Osteoblast (primary cell): ENCODE measurements around the gene GRK1. TPM values are rescaled to one million over a fixed set of nuclear protein-coding genes. Genes with fewer than 3 reads are reported as not detected.

Experiments
- DNase-seq: peaks from one replicate; pipeline ENCODE4 v3.0.0; 2011; ENCODE audit warnings: low spot score, mixed read lengths; ENCODE audit not compliant: insufficient read length; ENCODE audit errors: missing footprints
- H2AFZ ChIP-seq: 2 replicates; pipeline ENCODE4 v1.6.0; 2011; ENCODE audit warnings: mild to moderate bottlenecking, low read length
- H3K27ac ChIP-seq: 2 replicates; pipeline ENCODE4 v1.5.1; 2011; ENCODE audit warnings: mild to moderate bottlenecking, low read depth, low read length, moderate library complexity
- H3K27me3 ChIP-seq: 2 replicates; pipeline ENCODE4 v1.6.0; 2012; ENCODE audit warnings: mild to moderate bottlenecking, control low read depth, inconsistent platforms, low read length, moderate library complexity; ENCODE audit not compliant: insufficient read depth
- H3K36me3 ChIP-seq: 2 replicates; pipeline ENCODE4 v1.5.1; 2011; ENCODE audit warnings: mild to moderate bottlenecking, low read length, control low read depth, moderate library complexity; ENCODE audit not compliant: insufficient read depth
- H3K4me1 ChIP-seq: 2 replicates; pipeline ENCODE4 v1.5.1; 2011; ENCODE audit warnings: mild to moderate bottlenecking, low read length, control low read depth, moderate library complexity; ENCODE audit not compliant: insufficient read depth
- H3K4me2 ChIP-seq: 2 replicates; pipeline ENCODE4 v1.6.0; 2011; ENCODE audit warnings: mild to moderate bottlenecking, low read length; ENCODE audit not compliant: insufficient read depth
- H3K4me3 ChIP-seq: fragments of 200-600 bp; sonication (generic); 3 replicates; pipeline ENCODE4 v1.5.1; 2012; ENCODE audit warnings: mild to moderate bottlenecking, low read length, inconsistent platforms; ENCODE audit not compliant: insufficient read depth
- H3K79me2 ChIP-seq: 2 replicates; pipeline ENCODE4 v1.6.0; 2012; ENCODE audit warnings: mild to moderate bottlenecking, low read length, control low read depth, inconsistent platforms; ENCODE audit not compliant: insufficient read depth
- H3K9me3 ChIP-seq: 2 replicates; pipeline ENCODE4 v1.5.1; 2011; ENCODE audit warnings: low read depth, low read length, control low read depth
- H4K20me1 ChIP-seq: 2 replicates; pipeline ENCODE4 v1.6.0; 2012; ENCODE audit warnings: mild to moderate bottlenecking, low read length, control low read depth; ENCODE audit not compliant: insufficient read depth
- CTCF ChIP-seq: IDR thresholded peaks from 2 replicates; pipeline ENCODE4 v1.5.1; 2011; ENCODE audit warnings: mild to moderate bottlenecking, low read depth, low read length, moderate library complexity; ENCODE audit errors: extremely low read depth
- total RNA-seq: library from RNA; depleted of rRNA; stranded (reverse); fragments of >200 nt; gene quantifications from 2 replicates; pipeline ENCODE4 v1.2.3, GENCODE V29; 2012

The GRK1 gene
- total RNA-seq, 1 donor = not detected

- Histone ChIP-seq H3K27ac (no peak overlapping the region), H3K4me2 (no peak overlapping the region), H3K4me3 (no peak overlapping the region), H3K79me2 (no peaks in the 10 kb centered on the region), H3K36me3 (no peaks in the 10 kb centered on the region), H3K4me1 (no peaks in the 10 kb centered on the region), H4K20me1 (no peaks in the 10 kb centered on the region), H3K27me3 (peaks cover 26% of the 10 kb centered on the region), H2AFZ (no peak overlapping the region), H3K9me3 (no peaks in the 10 kb centered on the region)
- TF ChIP-seq CTCF = no peak
- DNase-seq = no peak
These were observed 63.3 kb downstream of the GRK1 start for GRCh38 chr13:113730258-113730691.

GRCh38 chr13:113730831-113731191 is 63.8 kb downstream of the GRK1 start:
- Histone ChIP-seq H3K4me3 (no peak overlapping the region), H3K36me3 (no peaks in the 10 kb centered on the region), H3K27me3 (peaks cover 26% of the 10 kb centered on the region), H3K9me3 (no peaks in the 10 kb centered on the region), H3K4me2 (no peak overlapping the region), H4K20me1 (no peaks in the 10 kb centered on the region), H3K79me2 (no peaks in the 10 kb centered on the region), H3K4me1 (no peaks in the 10 kb centered on the region), H3K27ac (no peak overlapping the region), H2AFZ (no peak overlapping the region)
- TF ChIP-seq CTCF = peak; percentile 13
- DNase-seq = no peak

DNA sequence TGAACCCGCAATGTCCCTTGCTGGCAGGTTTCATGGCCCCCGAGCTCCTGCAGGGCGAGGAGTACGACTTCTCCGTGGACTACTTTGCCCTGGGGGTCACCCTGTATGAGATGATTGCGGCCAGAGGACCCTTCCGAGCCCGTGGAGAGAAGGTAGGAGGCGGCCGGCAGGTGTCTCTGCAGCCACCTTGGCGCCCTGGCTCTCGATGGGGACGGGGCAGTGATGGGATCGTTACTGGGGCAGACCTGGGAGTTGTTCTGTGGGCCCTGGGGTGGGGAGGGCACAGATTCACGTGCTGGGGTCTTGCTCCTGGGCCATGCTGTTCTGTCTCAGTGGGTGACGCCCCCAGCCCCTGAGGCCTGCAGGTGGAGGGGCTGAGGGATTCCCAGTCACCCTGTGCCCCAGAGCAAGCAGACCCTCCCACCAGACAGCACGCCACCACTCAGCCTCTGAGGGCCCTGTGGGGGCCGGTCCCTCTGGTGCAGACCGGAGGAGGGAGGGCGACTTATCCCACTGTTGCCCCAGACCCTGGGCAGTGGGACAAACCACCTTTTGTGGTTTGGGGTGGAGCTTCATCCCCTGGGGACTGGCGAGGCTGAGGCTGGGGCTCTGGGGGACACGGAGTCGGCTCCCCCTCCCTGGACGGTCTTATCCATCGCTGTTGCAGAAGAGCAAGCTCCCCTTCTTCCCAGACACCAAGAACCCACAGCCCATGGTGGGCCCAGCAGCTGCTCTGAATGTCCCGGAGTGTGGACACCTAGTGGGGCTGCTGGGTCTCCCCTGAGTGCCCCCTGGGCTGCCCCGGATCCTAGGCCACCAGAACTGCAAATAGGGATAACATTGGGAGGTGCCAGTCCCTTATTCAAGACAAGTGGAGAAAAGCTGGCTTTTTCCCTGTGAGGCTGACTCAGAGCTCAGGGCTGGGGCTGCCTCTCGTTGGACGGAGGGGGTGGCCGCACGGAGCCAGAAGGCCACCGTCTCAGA is 64.5 kb downstream of the GRK1 start:
- H3K4me1 ChIP-seq = no peaks in the 10 kb centered on the region
- no peak overlapping the region for H3K27ac ChIP-seq
- peaks cover 26% of the 10 kb centered on the region for H3K27me3 ChIP-seq
- TF ChIP-seq CTCF = no peak
- H3K4me2 ChIP-seq = no peak overlapping the region
- no peaks in the 10 kb centered on the region for H3K9me3 ChIP-seq
- H3K36me3 ChIP-seq = no peaks in the 10 kb centered on the region
- H4K20me1 ChIP-seq = no peaks in the 10 kb centered on the region
- DNase-seq = no peak
- no peak overlapping the region for H2AFZ ChIP-seq
- no peaks in the 10 kb centered on the region for H3K79me2 ChIP-seq
- no peak overlapping the region for H3K4me3 ChIP-seq

- DNase-seq = no peak
- H3K9me3 ChIP-seq = no peaks in the 10 kb centered on the region
- peaks cover 31% of the 10 kb centered on the region for H3K27me3 ChIP-seq
- H3K4me2 ChIP-seq = no peak overlapping the region
- H3K4me1 ChIP-seq = no peaks in the 10 kb centered on the region
- no peak for TF ChIP-seq CTCF
- no peaks in the 10 kb centered on the region for H3K79me2 ChIP-seq
- H2AFZ ChIP-seq = no peak overlapping the region
- no peaks in the 10 kb centered on the region for H4K20me1 ChIP-seq
- H3K27ac ChIP-seq = no peak overlapping the region
- H3K4me3 ChIP-seq = no peak overlapping the region
- no peaks in the 10 kb centered on the region for H3K36me3 ChIP-seq
These were observed 65.3 kb downstream of the GRK1 start for GRCh38 chr13:113732176-113732960.
